ES-I3 (cell line): Measurements from ENCODE around the gene ZNF80.

Experiments
- H3K36me3 ChIP-seq: 2 replicates; pipeline ENCODE4 v1.6.1; 2013; ENCODE audit warnings: mild to moderate bottlenecking, low read length, control low read depth, moderate library complexity; ENCODE audit not compliant: insufficient read depth
- H3K4me1 ChIP-seq: 2 replicates; pipeline ENCODE4 v1.6.1; 2013; ENCODE audit warnings: mild to moderate bottlenecking, control low read depth, low read length; ENCODE audit not compliant: insufficient read depth
- H3K9ac ChIP-seq: 2 replicates; pipeline ENCODE4 v1.6.1; 2013; ENCODE audit warnings: low read depth, mild to moderate bottlenecking, low read length, moderate library complexity
- H3K9me3 ChIP-seq: 2 replicates; pipeline ENCODE4 v1.6.1; 2013; ENCODE audit warnings: mild to moderate bottlenecking, low read length, moderate library complexity; ENCODE audit not compliant: control insufficient read depth, insufficient read depth

Gene ZNF80

GRCh38 chr3:114235431-114235830 is 1.9 kb downstream of the ZNF80 start:
- H3K9me3 ChIP-seq, result peaks cover 2% of the 10 kb centered on the region; the same call in 1 of the 2 replicates
- no peak overlapping the region for H3K9ac ChIP-seq
- no peaks in the 10 kb centered on the region for H3K4me1 ChIP-seq
- no peaks in the 10 kb centered on the region for H3K36me3 ChIP-seq

DNA sequence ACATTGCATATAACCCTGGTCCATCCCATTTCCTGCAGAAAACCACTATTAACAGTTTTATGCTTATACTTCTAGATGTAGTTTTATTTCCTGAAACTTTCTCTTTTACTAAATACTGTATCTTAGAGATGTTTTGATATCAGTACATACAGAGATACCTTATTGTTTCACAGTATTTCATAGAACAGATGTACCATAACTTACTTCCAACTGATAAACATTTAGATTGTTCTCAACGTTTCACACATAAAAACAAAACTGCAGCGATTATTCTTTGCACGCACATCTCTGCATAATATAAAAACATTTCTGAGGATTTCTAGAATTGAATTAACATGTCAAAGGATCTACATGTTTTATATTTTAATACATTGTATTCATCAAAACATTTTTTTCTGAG is 2.6 kb downstream of the ZNF80 start:
- Histone ChIP-seq H3K9me3 (peaks cover 2% of the 10 kb centered on the region; the same call in 1 of the 2 replicates), H3K36me3 (no peaks in the 10 kb centered on the region), H3K9ac (no peak overlapping the region), H3K4me1 (no peaks in the 10 kb centered on the region)

- no peaks in the 10 kb centered on the region for H3K9me3 ChIP-seq
- H3K36me3 ChIP-seq, result no peaks in the 10 kb centered on the region
- H3K4me1 ChIP-seq, result no peaks in the 10 kb centered on the region
- H3K9ac ChIP-seq, result no peak overlapping the region
Measured at GRCh38 chr3:114231616-114232015, 5.8 kb downstream of the ZNF80 start.

DNA sequence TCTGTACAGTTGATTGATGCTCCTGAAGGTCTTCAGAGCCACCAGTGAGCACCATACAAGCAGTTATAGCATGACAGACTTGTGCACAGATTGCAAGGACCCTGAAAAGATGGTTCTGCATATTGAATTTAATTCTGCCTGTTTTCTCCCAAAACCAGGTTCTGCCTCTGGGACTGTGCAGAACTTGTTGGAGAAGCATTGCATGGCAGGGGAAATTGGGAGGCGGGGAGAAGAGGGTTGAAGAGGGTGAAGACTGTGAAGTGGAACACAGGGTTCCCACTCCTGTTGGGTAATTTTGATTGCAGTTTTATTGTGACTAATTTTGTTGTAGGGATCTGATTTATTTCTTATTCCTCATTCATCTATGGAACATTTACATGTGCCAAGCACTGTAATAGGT is 10.3 kb downstream of the ZNF80 start:
- Histone ChIP-seq H3K36me3 (no peaks in the 10 kb centered on the region), H3K4me1 (no peaks in the 10 kb centered on the region), H3K9ac (no peak overlapping the region), H3K9me3 (peaks cover 8% of the 10 kb centered on the region)

- peaks cover 8% of the 10 kb centered on the region for H3K9me3 ChIP-seq
- no peak overlapping the region for H3K9ac ChIP-seq
- H3K36me3 ChIP-seq, result no peaks in the 10 kb centered on the region
- no peaks in the 10 kb centered on the region for H3K4me1 ChIP-seq
Measured at GRCh38 chr3:114226313-114226712, 11.1 kb downstream of the ZNF80 start.

DNA sequence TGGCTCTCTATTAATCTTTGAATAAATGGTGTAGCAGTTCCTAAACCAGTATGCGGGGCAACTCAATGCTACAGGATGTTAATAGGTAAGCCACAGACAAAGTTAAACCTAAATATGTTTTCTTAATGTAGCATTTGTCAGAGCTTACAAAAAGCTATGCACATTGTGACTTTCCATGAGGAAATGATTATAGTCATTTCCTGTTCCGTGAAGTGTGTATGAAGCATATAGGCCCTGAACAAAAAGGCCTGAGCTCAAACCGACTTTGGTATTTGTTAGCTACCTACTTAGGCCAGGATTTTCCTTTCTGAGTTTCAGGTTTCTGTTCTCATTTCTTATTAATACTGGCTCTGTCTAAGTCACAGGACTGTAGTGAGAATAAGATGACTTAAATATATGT is 14.2 kb downstream of the ZNF80 start:
- Histone ChIP-seq H3K4me1 (peaks cover 11% of the 10 kb centered on the region), H3K36me3 (no peaks in the 10 kb centered on the region), H3K9me3 (peaks cover 8% of the 10 kb centered on the region), H3K9ac (no peak overlapping the region)

GRCh38 chr3:114221881-114222264 is 15.5 kb downstream of the ZNF80 start:
- no peak overlapping the region for H3K9ac ChIP-seq

GRCh38 chr3:114221165-114221880 is 16.1 kb downstream of the ZNF80 start:
- Histone ChIP-seq H3K36me3 (no peaks in the 10 kb centered on the region), H3K4me1 (peaks cover 11% of the 10 kb centered on the region)

More at GRCh38 chr3:114221881-114222264, 15.5 kb downstream of the ZNF80 start:
- Histone ChIP-seq H3K4me1 (peaks cover 11% of the 10 kb centered on the region), H3K36me3 (no peaks in the 10 kb centered on the region), H3K9me3 (peaks cover 8% of the 10 kb centered on the region)

GRCh38 chr3:114219741-114220140 is 17.6 kb downstream of the ZNF80 start:
- H3K36me3 ChIP-seq, result no peaks in the 10 kb centered on the region
- peaks cover 4% of the 10 kb centered on the region for H3K9me3 ChIP-seq
- no peak overlapping the region for H3K9ac ChIP-seq
- peaks cover 18% of the 10 kb centered on the region for H3K4me1 ChIP-seq

More at GRCh38 chr3:114221165-114221880, 16.1 kb downstream of the ZNF80 start:
- Histone ChIP-seq H3K9me3 (peaks cover 8% of the 10 kb centered on the region), H3K9ac (no peak overlapping the region)

- H3K4me1 ChIP-seq, result peaks cover 27% of the 10 kb centered on the region
- no peak overlapping the region for H3K9ac ChIP-seq
- H3K9me3 ChIP-seq, result peaks cover 4% of the 10 kb centered on the region; the same call in 1 of the 2 replicates
- H3K36me3 ChIP-seq, result no peaks in the 10 kb centered on the region
Measured at GRCh38 chr3:114218578-114219185, 18.7 kb downstream of the ZNF80 start.

DNA sequence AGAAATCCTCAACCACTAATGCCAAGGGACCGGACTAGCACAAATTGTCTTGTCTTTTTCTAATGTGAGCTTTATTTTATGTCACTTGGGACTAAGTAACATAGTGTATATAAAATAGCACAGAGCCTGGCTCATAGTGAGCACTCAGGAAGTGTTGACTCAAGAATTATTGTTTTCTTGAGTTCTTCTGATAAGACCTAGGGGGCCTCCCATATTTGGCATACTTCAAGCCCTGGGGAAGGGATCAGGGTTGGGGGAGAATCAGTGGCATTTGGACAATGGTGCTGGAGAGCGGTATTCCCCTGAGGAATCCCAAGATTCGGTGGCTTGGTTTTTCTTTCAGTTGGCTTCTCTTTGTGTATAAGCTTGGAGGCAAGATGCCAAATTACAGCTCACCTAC is 19.4 kb downstream of the ZNF80 start:
- Histone ChIP-seq H3K9ac (no peak overlapping the region), H3K9me3 (no peaks in the 10 kb centered on the region), H3K36me3 (no peaks in the 10 kb centered on the region), H3K4me1 (peaks cover 34% of the 10 kb centered on the region)

DNA sequence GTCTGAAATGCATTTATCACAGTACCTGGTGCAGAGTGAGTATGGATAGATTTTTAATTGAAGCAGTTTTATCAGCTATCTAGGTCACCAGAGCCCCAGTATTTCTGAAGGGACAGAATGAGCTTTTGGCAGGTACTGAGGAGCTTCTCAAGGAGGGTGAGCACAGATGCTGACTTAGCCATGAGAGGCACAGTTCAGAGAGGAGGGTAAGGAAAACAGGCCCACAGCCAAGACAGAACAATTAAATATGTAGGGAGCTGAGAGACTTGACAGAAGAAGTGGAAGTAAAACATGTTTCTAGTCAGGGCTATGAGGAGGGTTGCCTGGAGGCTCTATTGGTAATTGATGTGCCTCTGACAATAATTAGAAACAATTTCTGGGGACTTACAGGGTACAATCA is 20.1 kb downstream of the ZNF80 start:
- no peak overlapping the region for H3K9ac ChIP-seq
- peaks cover 34% of the 10 kb centered on the region for H3K4me1 ChIP-seq
- no peaks in the 10 kb centered on the region for H3K9me3 ChIP-seq
- H3K36me3 ChIP-seq, result no peaks in the 10 kb centered on the region

- H3K9ac ChIP-seq, result no peak overlapping the region
- H3K36me3 ChIP-seq, result no peaks in the 10 kb centered on the region
- peaks cover 34% of the 10 kb centered on the region for H3K4me1 ChIP-seq
- no peaks in the 10 kb centered on the region for H3K9me3 ChIP-seq
Measured at GRCh38 chr3:114216186-114216970, 21.0 kb downstream of the ZNF80 start.

DNA sequence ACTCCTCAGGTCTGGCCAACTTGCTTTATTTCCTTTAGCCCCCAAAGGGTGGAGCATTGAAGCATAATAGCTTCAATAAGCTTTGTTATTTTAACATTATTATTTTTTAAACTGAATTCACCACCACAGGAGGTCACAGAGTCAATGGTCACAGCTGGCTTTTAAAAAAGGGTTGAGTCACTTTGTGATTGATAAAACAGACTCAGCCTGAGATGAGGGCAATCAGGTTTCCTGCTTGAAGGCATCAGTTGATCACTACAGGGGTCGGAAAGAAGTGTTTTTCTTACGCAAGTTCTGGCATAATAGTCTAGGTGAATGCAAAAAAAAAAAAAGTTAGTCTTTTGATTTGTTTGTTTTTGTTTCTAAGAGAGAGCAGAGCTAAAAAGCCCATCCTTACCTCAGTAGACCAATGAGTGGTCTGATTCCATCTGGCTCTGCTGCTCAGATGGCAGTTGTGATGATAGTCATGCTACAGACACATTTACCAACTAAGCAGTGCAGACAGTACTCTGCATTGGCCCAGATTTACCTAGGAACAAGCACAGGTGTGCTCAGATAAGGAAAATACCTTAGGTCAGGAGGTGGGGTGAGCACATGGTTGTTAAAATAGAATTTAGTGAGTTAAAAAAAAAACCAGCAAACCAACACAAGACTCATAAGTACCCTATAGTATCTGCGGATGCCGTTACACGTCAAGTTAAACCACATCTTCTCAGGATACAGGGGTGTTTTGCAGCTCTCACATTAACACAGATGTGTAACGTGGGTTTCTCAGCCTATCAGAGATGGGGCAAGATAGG is 22.6 kb downstream of the ZNF80 start:
- H3K9ac ChIP-seq, result peak overlapping the region; percentile 31; the same call in 1 of the 2 replicates

More for the DNA sequence above, 22.6 kb downstream of the ZNF80 start:
- H3K9me3 ChIP-seq, result no peaks in the 10 kb centered on the region
- no peaks in the 10 kb centered on the region for H3K36me3 ChIP-seq
- H3K4me1 ChIP-seq, result peaks cover 32% of the 10 kb centered on the region
